Stimulated activated CD8-positive, alpha-beta memory T cell treated with anti-CD3 and anti-CD28 coated beads, Interleukin-15, amount 100 ng/mL, for 48 hours (primary cell): ENCODE results near the gene IGSF9.

Experiments used
- DNase-seq, 2 donors: peaks; one replicate each; pipeline ENCODE4 v3.0.0-alpha.2; 2020; ENCODE audit warnings: low read depth in 2 of 2

IGSF9 gene

GRCh38 chr1:159932296-159933285 is 12.8 kb downstream of the IGSF9 start:
- DNase-seq, result no peak

GRCh38 chr1:159931795-159932173 is 13.6 kb downstream of the IGSF9 start:
- no peak for DNase-seq

GRCh38 chr1:159931101-159931794 is 14.2 kb downstream of the IGSF9 start:
- no peak for DNase-seq

GRCh38 chr1:159930634-159931033 is 14.8 kb downstream of the IGSF9 start:
- no peak for DNase-seq

- DNase-seq, result no peak
Observed at GRCh38 chr1:159930216-159930615, 15.2 kb downstream of the IGSF9 start.

- DNase-seq, result no peak
Observed at GRCh38 chr1:159929155-159930051, 16.0 kb downstream of the IGSF9 start.

- no peak for DNase-seq
Observed at GRCh38 chr1:159928491-159929050, 16.8 kb downstream of the IGSF9 start.

- no peak for DNase-seq
Observed at GRCh38 chr1:159927849-159928431, 17.5 kb downstream of the IGSF9 start.

- DNase-seq, result no peak
Observed at GRCh38 chr1:159927211-159927848, 18.1 kb downstream of the IGSF9 start.

- peak in 1 of 2 donors; percentile 39 for DNase-seq
Observed at GRCh38 chr1:159925719-159926078, 19.7 kb downstream of the IGSF9 start.

- DNase-seq, result peak; percentile 88 to 91
Observed at GRCh38 chr1:159924791-159925718, 20.4 kb downstream of the IGSF9 start, which contains the start of gene TAGLN2. TSS of gene TAGLN2 (minus strand) at chr1:159925507. CDS start at chr1:159920509, 4,998 bp downstream.

- DNase-seq, result peak; percentile 66 to 74
Observed at GRCh38 chr1:159924025-159924790, 21.2 kb downstream of the IGSF9 start.

GRCh38 chr1:159923203-159924024 is 22.0 kb downstream of the IGSF9 start:
- peak; percentile 75 to 81 for DNase-seq

GRCh38 chr1:159922511-159923202 is 22.8 kb downstream of the IGSF9 start:
- no peak for DNase-seq

GRCh38 chr1:159921700-159922504 is 23.5 kb downstream of the IGSF9 start:
- no peak for DNase-seq

GRCh38 chr1:159921251-159921650 is 24.2 kb downstream of the IGSF9 start:
- DNase-seq, result no peak
